Measurements from ENCODE around the gene SHQ1. TPM values are rescaled to one million over a fixed set of nuclear protein-coding genes. Genes with fewer than 3 reads are reported as not detected.

SHQ1 gene
- total RNA-seq, 1 experiment from 2014 or later, result 32.5 TPM

GRCh38 chr3:72744330-72744729, 103.9 kb downstream of the SHQ1 start:
- DNase-seq, result no peak
- Histone ChIP-seq H2BK12ac (ENCODE audit: insufficient read length, low read depth, low read length) (no peak overlapping the region), H4K91ac (ENCODE audit: insufficient read length, low read depth, low read length) (no peak overlapping the region), H3T11ph (ENCODE audit: low read length) (no peak overlapping the region), H2BK15ac (ENCODE audit: low read depth, low read length) (no peak overlapping the region), H4K8ac (replicated peaks; ENCODE audit: insufficient read length, low read depth, low read length) (no peak overlapping the region), H3K79me1 (ENCODE audit: insufficient read depth, low read depth, low read length, poor library complexity, severe bottlenecking) (no peaks in the 10 kb centered on the region), H3K27me3 (ENCODE audit: insufficient read depth, low read length) (peaks cover 1% of the 10 kb centered on the region; the same call in 1 of the 2 replicates), H2BK5ac (ENCODE audit: insufficient read length, low read length) (no peak overlapping the region), H4K5ac (ENCODE audit: insufficient read length, low read depth, low read length) (no peak overlapping the region), H3K79me2 (ENCODE audit: insufficient read depth, low read length) (no peaks in the 10 kb centered on the region), H3K18ac (ENCODE audit: insufficient read length, low read depth, low read length) (no peak overlapping the region), H3K9me3 (ENCODE audit: control insufficient read depth, low read depth, low read length) (no peaks in the 10 kb centered on the region), H2AK5ac (ENCODE audit: insufficient read length, low read length) (no peak overlapping the region), H2BK20ac (ENCODE audit: low read depth, low read length, poor library complexity, severe bottlenecking) (no peak overlapping the region), H3K4ac (ENCODE audit: low read depth, low read length) (no peak overlapping the region), H3K9ac (ENCODE audit: extremely low read depth, insufficient read length, low read length) (no peak overlapping the region), H3K23ac (ENCODE audit: insufficient read length, low read depth, low read length) (no peak overlapping the region), H3K27ac (ENCODE audit: insufficient read length, low read depth, low read length) (no peak overlapping the region), H2AFZ (ENCODE audit: low read length) (no peak overlapping the region), H4K20me1 (ENCODE audit: control insufficient read depth, insufficient read depth, insufficient read length) (no peaks in the 10 kb centered on the region), H3K14ac (ENCODE audit: insufficient read depth, low read length) (no peak overlapping the region), H3K23me2 (ENCODE audit: insufficient read length, low read depth, low read length, poor library complexity, severe bottlenecking) (no peaks in the 10 kb centered on the region), H3K4me1 (ENCODE audit: insufficient read depth, low read length) (no peaks in the 10 kb centered on the region), H2BK120ac (ENCODE audit: low read depth, low read length, poor library complexity, severe bottlenecking) (no peak overlapping the region), H3K4me2 (ENCODE audit: insufficient read depth, insufficient read length, low read length) (no peak overlapping the region), H3K56ac (ENCODE audit: insufficient read length, low read depth, low read length) (no peak overlapping the region)
- Mint-ChIP-seq H3K4me3 (no peak overlapping the region), H3K27ac (no peak overlapping the region), H3K4me1 (peaks cover 5 to 33% of the 10 kb centered on the region in 2 experiments), H3K27me3 (ENCODE audit: low read depth) (peaks cover 16% of the 10 kb centered on the region), H3K36me3 (ENCODE audit: insufficient read depth in 1 of 3, low read depth in 3 of 3) (no peaks in the 10 kb centered on the region), H3K9me3 (no peaks in the 10 kb centered on the region; a peak in 1 of 5 replicates)
- TF ChIP-seq, protein P1, sequence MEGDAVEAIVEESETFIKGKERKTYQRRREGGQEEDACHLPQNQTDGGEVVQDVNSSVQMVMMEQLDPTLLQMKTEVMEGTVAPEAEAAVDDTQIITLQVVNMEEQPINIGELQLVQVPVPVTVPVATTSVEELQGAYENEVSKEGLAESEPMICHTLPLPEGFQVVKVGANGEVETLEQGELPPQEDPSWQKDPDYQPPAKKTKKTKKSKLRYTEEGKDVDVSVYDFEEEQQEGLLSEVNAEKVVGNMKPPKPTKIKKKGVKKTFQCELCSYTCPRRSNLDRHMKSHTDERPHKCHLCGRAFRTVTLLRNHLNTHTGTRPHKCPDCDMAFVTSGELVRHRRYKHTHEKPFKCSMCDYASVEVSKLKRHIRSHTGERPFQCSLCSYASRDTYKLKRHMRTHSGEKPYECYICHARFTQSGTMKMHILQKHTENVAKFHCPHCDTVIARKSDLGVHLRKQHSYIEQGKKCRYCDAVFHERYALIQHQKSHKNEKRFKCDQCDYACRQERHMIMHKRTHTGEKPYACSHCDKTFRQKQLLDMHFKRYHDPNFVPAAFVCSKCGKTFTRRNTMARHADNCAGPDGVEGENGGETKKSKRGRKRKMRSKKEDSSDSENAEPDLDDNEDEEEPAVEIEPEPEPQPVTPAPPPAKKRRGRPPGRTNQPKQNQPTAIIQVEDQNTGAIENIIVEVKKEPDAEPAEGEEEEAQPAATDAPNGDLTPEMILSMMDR (conservative IDR thresholded peaks at IDR 0.05), result no peak
- no CpG with 5 or more reads among the region's 1 CpG for WGBS (ENCODE audit: extremely low coverage, insufficient read length, low lambda C conversion rate)
